ENCODE data around the gene PVALB.

GRCh38 chr22:36753120-36753802 is 63.6 kb downstream of the PVALB start:
- TF ChIP-seq CTCF (IDR thresholded peaks at IDR 0.05) (no peak), POLR2A (IDR thresholded peaks at IDR 0.05) (no peak)

Data from adrenal gland (tissue), 5 donors.